DOHH2 (cell line): Measurements from ENCODE around the gene FGF23.

Source experiments
- EZH2phosphoT487 ChIP-seq: fragments of 200-600 bp; sonication (generic); IDR thresholded peaks from 2 replicates; pipeline ENCODE4 v1.6.1; 2017; ENCODE audit warnings: borderline replicate concordance, mild to moderate bottlenecking, antibody characterized with exemption, low read length, moderate library complexity, mixed read lengths
- TF ChIP-seq, protein P1 (sequence below): fragments of 200-600 bp; sonication (generic); IDR thresholded peaks from one replicate; pipeline ENCODE4 v1.5.1; 2014; ENCODE audit warnings: antibody characterized with exemption, mild to moderate bottlenecking, low read depth, low read length; ENCODE audit not compliant: poor library complexity, severe bottlenecking

DNA sequence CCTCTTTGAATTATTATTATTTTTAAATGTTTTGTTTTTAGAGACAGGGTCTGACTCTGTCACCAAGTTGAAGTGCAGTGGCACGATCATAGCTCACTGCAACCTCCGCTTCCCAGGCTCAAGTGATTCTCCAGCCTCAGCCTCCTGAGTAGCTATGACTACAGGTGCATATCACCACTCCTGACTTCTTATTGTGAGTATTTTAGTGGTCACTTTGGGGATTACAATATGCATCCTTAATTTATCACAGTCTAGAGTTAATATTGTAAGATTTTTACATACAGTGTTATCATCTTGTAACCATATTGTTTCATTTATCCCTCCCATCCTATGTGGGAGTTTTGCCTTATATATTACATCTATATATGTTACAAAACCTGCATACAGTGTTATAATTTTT is 13.4 kb downstream of the FGF23 start:
- TF ChIP-seq, protein P1, sequence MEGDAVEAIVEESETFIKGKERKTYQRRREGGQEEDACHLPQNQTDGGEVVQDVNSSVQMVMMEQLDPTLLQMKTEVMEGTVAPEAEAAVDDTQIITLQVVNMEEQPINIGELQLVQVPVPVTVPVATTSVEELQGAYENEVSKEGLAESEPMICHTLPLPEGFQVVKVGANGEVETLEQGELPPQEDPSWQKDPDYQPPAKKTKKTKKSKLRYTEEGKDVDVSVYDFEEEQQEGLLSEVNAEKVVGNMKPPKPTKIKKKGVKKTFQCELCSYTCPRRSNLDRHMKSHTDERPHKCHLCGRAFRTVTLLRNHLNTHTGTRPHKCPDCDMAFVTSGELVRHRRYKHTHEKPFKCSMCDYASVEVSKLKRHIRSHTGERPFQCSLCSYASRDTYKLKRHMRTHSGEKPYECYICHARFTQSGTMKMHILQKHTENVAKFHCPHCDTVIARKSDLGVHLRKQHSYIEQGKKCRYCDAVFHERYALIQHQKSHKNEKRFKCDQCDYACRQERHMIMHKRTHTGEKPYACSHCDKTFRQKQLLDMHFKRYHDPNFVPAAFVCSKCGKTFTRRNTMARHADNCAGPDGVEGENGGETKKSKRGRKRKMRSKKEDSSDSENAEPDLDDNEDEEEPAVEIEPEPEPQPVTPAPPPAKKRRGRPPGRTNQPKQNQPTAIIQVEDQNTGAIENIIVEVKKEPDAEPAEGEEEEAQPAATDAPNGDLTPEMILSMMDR: no peak
- TF ChIP-seq EZH2phosphoT487: no peak
